CD4-positive, alpha-beta T cell treated with Interleukin-4 for 1 hour (primary cell): ENCODE data around the gene ASAH2.
A peak's percentile ranks its signal among the peaks of the same experiment; 100 is the strongest.
"Not testable (repeated sequence)": the region's sequence is repeated elsewhere in the genome, so short reads cannot be mapped to it uniquely, and the experiment has no call there.

ENCODE experiments used
- DNase-seq, 2 donors: peaks; one replicate each; pipeline ENCODE4 v3.0.0-alpha.2; 2020 to 2022

The ASAH2 gene

DNA sequence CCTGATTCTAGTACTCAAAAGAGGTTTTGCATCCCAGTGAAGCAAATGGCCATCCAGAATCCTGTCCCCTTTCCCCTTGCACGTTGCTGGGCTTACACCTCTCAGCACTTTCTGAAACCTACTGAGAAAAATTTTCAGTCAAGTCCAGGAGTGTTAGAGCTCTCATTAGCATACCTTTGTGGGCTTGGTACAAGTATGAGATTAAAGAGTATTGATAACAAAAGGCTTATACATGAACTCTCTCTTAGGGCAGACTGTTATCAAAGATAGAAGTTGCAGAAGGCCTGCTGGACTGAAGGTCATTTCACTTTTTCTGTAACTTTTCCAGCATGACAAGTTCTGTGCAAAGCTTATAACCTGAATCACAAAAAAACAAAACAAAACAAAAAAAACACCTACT lies at the start of gene ASAH2:
TSS of gene ASAH2 (minus strand) at position 123 of the 400 bp plus-strand sequence. CDS start 2,906 bp downstream, outside the sequence.
- DNase-seq, result no peak

DNA sequence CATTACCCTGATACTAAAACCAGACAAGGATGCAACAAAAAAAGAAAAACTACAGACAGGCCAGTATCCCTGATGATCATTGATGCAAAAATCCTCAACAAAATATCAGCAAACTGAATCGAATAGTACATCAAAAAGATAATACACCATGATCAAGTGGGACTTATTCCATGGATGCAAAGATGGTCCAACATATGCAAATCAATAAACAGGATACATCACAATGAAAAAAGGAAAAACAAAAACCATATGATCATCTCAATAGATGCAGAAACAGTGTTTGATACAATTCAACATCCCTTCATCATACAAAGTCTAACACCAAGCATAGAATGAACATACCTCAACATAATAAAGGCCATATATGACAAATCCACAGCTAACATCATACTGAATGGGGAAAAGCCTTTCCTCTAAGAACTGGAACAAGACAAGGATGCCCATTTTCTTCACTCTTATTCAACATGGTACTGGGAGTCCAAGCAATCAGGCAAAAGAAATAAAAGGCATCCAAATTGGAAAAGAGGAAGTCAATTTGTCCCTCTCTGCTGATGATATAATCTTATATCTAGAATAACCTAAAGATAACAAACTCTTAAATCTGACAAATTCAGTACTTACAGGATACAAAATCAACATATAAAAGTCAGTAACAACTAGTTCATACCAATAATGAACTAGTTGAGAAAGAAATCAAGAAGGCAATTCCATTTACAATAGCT lies 48.8 kb upstream of the ASAH2 start:
- no peak for DNase-seq

DNA sequence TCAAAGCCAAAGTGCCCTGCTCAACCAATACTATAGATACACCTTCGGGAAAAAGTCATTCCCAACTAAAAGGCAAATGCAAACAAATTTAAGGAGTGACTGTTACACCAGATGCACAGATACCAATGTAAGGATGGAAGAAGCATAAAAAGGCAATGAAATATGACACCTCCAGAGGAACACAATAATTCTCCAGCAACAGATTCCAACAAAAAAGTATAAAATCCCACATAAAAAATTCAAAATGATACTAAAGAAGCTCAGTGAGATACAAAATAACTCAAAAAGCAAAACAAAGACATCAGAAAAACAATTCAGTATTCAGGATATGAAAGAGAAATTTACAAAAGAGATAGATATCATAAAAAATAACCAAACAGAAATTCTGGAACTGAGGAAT lies 44.1 kb upstream of the ASAH2 start:
- no peak for DNase-seq

DNA sequence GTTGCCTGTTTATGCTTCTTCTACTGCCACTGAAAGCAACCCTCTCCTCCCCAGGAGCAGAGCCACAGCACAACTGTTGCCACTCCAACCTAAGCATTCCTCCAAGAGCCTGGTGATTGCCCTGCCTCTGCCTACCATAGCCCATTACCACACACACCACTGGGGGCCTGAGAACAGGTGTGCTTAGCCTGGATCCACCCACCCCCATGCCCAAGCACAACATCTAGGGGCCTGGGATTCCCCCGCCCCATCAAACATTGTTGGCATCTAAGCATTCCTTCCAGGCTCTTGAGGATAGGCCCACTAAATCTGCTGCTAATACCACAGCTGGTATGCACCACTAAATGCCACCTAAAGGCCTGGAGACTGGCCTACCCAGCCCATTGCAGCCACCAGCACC lies 43.3 kb upstream of the ASAH2 start:
- no peak for DNase-seq

DNA sequence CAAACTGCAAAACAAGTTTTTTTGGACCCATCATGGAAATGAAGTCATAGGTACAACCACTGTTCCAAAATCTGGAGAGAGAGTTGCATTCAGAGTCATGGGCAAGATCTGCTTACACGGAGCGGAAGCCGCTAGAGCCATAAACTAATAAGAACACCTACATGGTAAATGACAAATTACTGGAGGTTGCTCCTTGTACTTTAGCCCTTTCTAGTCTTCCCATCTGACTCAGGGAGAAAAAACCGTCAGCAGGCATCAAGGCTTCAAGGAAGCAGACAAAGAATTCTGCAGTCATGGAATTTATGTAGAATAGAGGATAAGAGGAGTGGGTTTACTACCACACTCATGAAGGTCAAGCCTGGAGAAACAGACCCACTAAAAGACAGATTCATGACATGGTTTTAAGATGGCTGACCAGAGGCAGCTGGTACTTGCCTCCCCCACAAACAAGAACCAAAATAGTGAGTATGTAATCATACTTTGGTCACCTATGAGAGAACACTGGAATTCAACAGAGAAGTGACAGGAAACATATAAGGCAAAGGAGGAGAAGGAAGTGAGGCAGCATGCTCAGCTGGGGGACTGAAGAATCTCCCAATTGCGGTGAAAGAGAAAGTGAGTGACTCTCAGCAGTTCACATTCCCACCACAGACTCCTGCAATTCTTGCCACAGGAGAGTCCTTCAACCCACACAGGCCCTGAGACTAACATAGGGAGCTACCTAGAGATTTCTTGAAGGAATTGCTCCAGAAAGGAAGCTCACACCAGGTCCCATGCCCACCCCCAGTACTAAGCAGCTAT lies 42.4 kb upstream of the ASAH2 start:
- no peak for DNase-seq

DNA sequence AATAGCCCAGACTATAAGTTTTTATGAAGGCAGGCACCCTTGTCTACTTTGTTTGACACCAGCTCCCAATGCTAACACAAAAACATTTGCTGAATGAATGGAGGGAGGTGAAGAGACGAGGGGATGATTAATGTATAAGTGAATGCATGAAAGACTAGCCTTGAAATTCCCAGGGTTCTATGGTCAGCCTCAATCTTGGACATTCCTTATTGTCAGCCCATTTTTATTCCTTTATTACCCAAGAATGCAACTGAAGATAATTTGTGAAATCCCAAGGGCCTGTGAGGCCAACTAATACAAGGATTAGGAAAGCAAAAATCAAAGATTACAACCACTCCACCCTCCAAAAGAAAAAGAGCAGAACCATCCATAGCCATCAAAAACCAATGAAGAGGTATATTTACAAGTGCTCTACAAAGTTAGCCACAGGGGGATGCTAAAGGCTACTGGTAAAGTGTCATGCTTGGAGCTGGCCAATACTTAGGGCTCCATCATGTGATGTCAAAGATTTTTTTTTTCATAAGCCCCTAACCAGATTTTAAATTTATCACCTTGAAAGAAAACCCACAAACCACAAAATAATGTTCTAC lies 40.0 kb upstream of the ASAH2 start:
- DNase-seq, result no peak

DNA sequence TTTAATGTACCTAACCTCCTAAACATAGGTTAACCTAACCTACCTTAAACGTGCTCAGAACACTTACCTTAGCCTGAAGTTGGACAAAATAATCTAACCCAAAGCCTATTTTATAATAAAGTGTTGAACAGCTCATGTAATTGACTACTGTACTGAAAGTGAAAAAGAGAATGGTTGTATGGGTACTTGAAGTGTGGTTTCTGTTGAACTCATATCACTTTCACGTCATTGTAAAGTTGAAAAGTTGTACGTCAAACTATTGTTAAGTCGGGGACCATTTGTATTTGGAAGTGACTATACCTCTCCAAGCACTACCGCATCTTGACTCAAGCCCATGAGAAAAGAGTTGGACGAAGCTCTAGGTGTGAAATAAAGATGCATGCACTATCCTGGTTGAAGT lies 37.9 kb upstream of the ASAH2 start:
- no peak for DNase-seq

DNA sequence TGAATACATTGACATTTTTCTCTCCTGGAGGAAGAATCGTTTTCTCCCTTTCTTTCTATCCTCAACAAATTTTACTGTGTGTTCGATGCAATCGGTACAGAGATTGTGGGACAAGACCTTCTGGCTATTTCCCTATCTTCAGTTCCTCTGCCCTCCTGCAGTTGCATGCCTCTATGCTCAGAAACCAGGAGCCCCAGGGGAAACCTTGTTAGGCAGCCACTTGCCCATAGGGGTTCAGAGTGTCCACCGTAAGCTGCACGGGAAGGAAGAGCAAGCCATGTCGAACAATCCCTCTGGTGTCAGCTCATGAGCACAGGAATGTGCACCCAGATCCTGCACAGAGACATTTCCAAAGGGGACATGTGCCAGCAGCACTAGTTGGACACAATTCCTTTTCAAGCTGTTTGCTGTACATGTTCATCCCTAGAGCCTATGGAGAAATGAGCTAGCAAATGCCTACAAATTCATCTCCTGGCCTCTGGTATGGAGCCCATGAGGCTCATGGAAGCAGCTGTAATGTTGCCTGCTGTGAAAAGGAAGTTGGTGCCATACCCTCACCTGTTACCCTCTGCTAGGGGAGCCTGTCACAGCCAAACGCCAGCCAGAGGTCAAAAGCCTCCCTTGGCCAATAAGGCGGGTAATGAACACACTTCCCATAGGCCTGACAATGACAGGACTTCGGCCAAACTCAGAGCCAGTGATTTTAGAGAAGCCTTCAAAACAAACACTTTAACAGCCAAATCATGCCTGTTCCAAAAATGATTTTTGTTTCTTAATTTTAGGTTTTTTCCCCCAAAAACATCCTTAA lies 35.9 kb upstream of the ASAH2 start:
- DNase-seq, result no peak

DNA sequence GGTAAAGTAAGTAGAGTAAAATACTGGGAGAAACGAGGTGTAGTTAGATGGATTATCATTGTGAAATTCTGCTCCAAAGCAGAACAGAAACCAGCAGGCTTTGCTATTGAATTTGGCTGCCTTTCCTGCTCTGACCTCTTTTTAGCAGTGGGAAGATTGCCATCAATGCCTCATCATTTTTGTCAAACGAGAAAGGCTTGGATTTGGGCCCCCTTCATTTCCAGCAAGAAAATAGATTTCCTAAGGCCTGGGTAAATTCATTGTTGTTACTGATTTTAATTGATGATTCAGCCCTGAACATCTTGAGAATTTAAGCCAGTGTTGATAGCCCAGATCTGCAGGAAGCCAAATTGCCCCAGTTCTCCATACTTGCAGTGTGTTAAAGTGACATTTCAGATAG lies 35.2 kb upstream of the ASAH2 start:
- no peak for DNase-seq

DNA sequence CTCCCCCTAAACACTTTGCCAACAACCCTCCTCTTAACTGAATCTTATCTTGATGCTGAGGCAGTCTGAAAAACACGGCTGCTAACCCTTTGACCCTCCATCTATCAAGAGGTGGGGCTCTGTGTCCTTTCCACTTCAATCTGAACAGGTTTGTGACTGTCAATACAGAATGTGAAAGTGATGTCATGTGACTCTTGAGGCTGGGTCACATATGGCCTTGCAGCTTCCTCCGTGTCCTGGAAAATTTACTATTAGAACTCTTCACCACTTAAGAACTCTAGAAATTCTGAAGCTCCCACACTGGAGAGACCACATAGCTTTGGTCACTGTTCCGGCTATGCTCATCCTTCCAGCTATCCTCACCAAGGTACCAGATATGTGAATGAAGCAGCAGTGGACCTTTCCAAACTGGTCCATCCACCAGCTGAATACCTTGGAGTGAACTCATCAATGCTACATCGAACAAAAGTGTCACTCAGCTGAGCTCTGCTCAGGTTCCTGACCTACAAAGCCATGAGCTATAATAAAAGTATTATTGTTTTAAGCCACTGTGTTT lies 30.7 kb upstream of the ASAH2 start:
- no peak for DNase-seq

DNA sequence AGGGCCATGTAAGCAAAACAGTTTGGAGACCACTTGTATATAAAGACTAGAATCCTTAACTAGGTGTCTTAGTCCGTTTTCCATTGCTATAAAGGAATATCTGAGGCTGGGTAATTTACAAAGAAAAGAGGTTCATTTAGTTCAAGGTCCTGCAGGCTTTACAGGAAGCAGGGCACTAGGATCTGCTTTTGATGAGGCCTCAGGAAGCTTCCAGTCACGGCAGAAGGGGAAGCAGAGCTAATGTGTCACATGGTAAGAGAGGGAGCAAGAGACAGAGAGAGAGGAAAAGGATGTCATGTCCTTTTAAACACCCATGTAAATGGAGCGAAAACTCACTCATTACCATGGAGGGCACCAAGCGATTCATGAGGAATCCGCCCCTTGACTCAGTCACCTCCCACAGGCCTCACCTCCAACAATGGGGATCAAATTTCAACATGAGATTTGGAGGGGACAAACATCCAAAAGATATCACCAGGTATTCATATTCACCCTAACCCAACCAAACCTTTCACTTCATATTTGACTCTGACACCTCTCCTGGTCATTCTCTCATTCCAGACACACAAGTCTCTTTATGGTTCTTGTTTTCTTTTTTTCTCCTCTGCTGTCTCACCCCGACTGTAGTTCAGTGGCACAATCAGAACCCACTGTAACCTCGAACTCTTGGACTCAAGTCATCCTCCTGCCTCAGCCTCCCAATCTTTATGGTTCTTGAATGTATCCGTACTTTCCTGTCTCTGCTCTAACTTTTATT lies 30.1 kb upstream of the ASAH2 start:
- no peak for DNase-seq

DNA sequence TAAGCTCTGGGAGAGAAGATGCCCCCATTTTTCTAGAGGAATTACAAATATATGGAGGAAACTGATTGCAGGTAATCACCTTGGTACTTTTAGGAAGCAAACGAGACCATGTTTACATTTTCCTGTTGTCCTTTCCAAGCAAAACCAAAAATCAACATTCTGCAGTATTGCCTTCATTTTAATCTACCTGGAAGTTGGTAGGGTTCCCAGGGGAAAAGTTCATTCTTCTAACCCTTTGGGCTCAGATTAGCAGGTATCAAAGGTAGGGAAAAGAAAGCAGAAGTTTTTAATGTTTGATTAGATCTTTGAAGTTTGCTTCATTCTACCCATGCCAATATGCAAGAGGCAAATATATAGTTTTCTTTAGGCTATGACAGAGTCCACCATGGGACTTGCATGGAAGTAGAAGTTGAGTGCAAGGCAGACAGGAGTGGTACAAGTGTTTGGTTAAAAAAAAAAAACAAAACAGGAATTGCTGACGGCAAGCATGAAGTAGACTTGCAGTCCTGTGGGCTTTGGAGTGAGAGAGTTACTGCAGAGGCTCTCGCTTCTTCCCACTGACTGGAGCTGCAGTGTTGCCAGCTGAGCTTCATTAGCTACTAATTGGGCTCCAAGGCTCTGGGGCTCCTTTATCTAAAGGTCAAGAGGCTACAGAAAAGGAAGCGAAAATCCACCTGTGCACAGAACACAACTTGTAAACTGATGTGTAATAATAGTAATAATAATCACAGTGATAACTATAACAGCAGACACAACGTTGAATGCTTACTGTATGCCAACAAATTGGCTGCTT lies 28.9 kb upstream of the ASAH2 start:
- no peak for DNase-seq

DNA sequence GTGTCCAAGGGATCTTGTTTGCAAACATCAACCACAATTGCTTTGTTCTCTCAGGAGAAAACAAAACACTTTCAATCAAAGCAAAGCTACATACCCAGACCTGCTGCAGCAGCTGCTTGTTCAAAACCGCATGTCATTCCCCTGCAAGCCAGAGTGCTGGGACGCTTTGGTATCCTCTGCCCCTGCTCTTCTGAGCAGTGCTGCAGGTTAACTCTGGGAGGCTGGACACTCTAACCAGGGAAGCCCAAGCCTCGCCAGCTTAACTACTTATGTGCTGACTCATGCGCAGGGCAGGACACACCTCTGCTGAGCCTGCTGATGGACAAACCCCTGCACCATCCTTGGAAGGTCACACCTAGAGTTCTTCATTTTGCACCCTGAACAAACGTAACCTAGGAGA lies 28.2 kb upstream of the ASAH2 start:
- no peak for DNase-seq

DNA sequence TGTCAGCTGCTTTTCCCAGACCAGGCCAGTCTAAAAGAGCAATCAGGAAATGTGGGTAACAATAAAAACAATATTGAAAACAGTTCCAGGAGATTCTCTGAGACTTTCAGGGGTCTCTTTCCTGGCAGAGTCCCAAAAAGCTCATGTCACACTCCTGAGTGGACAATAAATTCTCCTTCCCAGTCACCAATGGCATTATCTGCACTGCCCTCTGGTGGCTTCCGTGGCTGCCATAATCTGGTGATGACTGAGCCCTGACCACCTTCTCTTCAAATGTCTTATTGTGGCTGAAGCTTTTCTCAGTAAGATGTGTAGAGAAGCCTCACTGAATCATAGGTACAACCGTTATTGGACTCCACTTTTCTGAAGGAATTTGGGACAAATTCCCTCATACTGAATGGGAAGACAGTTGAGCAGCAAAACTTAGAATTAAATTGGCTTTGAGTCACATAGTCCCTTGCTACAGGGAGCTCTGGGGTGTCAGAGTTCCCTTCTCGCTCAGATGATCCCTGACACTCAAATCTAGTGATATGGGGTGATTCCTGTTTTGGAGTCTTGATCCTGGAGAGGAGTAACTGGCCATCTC lies 24.4 kb upstream of the ASAH2 start:
- peak; percentile 26 to 34 for DNase-seq

DNA sequence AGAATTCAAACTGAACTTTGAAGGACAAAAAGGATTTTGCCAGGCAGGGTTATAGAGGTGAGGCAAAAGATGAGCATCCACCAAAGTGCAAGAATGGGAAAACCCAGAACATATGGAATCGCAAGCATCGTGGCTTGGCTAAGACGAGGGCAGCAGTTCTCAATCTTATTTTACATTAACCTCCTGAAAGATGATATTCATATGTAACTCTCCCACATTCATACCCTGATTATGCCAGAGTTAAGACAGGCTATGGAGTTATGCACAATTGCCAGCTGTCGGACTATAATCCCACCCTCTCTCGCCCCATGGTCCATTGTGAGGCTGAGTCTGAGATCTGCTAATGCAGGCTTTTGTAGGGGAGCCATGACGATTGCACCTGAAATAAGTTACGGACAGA lies 21.2 kb upstream of the ASAH2 start:
- no peak for DNase-seq

DNA sequence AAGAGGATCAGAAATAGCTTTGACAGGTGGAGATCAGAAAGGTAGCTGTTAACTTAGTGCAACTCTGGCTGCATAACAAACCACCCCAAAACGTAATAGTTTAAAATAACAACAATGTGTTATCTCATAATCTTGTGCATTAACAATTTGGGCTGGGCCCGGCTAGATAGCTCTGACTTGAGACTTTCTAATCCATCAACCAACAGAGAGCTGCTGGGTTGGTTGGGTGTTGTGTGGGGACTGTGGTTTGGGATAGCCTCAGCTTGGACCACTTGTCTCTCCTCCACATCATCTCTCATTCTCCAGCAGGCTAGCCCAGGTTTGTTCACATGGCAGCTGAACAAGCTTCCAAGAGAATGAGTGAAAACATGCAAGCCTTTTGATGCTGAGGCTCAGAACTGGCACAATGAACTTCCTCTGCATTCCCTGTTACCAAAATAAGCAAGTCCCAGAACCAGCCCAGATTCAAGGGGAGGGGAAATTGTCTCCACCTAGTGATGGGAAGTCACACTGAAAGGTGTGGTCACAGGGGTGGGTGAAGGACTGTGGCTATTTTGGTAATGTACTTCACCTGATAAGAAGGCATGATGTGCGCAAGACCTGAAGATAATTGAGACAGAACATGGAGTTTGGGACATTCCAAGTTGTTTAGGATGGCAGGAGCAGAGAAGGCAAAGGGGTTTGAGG lies 20.4 kb upstream of the ASAH2 start:
- DNase-seq, result no peak

DNA sequence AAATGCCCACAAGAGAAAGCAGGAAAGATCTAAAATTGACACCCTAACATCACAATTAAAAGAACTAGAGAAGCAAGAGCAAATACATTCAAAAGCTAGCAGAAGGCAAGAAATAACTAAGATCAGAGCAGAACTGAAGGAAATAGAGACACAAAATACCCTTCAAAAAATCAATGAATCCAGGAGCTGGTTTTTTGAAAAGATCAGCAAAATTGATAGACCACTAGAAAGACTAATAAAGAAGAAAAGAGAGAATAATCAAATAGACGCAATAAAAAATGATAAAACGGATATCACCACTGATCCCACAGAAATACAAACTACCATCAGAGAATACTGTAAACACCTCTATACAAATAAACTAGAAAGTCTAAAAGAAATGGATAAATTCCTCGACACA lies 16.6 kb upstream of the ASAH2 start:
- not testable (repeated sequence) for DNase-seq

DNA sequence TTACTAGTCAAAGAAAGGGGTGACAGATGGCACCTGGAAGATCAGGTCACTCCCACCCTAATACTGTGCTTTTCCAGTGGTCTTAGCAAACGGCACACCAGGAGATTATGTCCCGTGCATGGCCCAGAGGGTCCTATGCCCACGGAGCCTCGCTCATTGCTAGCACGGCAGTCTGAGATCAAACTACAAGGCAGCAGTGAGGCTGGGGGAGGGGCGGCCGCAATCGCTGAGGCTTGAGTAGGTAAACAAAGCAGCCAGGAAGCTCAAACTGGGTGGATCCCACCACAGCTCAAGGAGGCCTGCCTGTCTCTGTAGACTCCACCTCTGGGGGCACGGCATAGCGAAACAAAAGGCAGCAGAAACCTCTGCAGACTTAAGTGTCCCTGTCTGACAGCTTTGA lies 11.3 kb upstream of the ASAH2 start:
- peak in 1 of 2 donors; percentile 6 for DNase-seq

DNA sequence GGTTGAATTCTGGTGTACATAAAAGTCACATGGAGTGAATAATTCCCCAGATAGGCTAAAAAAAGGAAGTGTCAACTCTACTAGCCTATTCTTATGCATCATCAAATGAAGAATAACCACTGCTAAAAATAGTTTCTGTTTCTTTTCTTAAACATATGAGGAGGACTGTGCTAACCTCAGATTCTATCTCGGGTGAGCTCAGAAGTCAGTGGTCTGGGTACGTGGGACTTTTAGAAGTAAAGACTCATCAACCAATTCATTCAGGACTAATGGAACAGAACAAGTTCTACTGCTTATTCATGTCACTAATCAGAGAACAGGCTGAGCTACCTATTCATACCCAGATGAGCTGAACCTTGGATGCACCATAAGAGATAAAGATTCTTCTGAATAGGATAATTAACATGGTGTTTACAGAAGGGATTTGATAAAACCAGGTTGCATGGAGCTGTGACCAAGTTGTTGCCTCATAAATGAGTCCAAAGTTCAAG lies 9.5 kb upstream of the ASAH2 start:
- DNase-seq, result peak in 1 of 2 donors; percentile 28

DNA sequence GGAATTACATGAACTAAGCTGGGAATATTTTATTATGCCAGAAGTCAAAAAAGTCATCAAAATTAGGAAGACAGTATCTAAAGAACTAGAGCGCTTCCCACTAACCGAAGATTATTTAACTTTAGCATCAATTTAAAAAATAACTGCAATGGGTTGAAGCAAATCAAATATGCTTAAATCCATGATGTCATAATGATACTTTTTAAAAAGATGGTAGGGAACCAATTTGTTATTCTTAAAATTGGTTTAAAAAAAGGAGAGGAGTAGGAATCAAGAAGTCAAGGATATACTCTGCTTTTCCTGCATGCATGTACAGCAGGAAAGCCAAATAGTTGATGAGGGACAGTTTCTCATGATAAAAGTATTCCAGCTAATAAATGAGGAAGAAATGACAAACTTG lies 3.2 kb upstream of the ASAH2 start:
- DNase-seq, result no peak
